HPDE6-E6E7 (cell line): ENCODE data around the gene FXYD1.
"Not testable (repeated sequence)": the region's sequence is repeated elsewhere in the genome, so short reads cannot be mapped to it uniquely, and the experiment has no call there.

Source experiments
- DNase-seq: peaks from one replicate; pipeline ENCODE4 v3.0.0; 2011; ENCODE audit warnings: missing footprints; ENCODE audit errors: extremely low spot score

Gene FXYD1

GRCh38 chr19:35138305-35138892 is at the start of gene FXYD1:
TSS of gene FXYD1 (plus strand) at chr19:35138824. CDS start at chr19:35140080, 1,256 bp downstream.
- no peak for DNase-seq

DNA sequence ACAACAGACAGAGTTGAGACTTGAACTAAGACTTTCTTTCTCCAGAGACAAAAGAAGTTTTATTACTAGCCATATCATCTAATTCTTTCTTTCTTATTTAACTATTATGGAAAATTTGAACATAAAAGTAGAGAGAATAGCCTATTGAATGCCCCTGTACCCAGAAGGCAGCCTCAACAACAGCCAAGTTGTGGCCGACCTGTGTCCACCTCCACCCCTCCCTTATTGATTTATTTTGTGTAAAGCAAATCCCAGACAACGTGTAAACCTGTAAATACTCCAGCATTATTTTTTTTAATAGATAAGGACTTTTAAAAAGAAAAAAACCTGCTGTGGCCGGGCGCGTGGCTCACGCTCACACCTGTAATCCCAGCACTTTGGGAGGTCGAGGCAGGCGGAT is 49.1 kb upstream of the FXYD1 start:
- no peak for DNase-seq

DNA sequence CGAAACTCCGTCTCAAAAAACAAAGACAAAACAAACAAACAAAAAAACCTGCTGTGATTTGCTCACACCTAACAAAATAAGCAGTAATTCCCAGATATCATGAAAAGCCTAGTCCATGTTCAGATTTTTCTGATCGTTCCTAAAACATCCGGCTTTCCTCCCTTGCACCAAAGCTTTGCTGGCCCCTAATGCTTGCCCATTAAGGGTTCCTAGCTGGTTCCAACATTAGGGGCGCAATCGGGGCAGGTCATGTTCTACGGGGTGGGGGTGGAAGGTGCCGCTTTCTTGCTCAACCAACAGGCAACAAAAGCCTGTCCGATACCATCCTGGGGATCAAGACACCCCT is 48.5 kb upstream of the FXYD1 start:
- DNase-seq = no peak

GRCh38 chr19:35090506-35091214 is 48.0 kb upstream of the FXYD1 start:
- peak; percentile 57 for DNase-seq

DNA sequence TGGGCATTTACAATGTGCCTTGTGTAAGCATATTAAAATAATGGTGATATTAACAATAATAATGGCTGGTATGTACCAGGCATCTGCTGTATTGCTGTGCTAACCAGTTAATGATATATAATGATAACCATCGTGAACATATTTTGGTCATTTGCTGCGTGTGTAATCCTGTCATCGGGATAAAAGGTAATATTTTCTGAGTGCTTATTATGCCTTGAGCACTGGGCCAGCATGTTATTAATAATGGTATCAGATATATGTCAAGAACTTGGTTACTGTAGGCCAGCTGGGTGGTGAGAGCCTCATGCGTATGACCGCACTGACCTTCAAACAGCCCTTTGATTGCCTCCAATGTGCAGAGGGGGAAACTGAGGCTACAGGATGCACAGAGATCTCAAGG is 45.2 kb upstream of the FXYD1 start:
- no peak for DNase-seq

DNA sequence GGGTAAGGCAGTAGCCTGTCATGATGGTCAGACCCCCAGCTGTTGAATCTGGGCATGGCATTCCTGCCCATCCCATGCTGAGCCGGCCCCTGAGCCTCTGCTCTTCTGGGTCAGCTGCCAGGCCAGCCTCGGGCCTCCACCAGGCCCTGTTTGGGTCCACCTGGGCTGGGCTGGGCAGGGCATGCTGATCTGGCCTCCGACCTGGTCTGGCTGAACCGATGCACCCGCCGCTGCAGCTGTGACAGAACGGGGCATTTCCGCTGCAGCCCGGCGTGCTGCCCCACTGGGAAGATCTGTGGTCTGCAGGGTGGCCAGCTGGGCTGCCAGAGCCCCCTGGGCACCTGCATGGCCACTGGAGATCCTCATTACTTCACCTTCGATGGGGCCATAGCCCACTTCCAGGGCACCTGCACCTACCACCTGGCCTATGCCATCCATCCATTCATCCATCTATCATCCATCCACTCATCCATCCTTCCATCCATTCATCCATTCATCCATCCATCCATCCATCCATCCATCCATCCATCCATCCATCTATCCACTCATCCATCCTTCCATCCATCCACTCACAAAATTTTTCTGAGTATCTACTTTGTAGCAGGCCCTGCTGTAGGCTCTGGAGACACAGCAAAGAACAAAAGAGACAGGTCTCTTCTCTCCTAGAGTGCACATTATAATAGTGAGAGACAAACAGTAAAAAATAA is 44.5 kb upstream of the FXYD1 start:
- DNase-seq = no peak

- DNase-seq = no peak
Measured at GRCh38 chr19:35094656-35095055, 44.0 kb upstream of the FXYD1 start.

GRCh38 chr19:35095667-35096368 is 42.8 kb upstream of the FXYD1 start:
- DNase-seq = peak; percentile 73

GRCh38 chr19:35098413-35099049 is 40.1 kb upstream of the FXYD1 start:
- DNase-seq = peak; percentile 60

DNA sequence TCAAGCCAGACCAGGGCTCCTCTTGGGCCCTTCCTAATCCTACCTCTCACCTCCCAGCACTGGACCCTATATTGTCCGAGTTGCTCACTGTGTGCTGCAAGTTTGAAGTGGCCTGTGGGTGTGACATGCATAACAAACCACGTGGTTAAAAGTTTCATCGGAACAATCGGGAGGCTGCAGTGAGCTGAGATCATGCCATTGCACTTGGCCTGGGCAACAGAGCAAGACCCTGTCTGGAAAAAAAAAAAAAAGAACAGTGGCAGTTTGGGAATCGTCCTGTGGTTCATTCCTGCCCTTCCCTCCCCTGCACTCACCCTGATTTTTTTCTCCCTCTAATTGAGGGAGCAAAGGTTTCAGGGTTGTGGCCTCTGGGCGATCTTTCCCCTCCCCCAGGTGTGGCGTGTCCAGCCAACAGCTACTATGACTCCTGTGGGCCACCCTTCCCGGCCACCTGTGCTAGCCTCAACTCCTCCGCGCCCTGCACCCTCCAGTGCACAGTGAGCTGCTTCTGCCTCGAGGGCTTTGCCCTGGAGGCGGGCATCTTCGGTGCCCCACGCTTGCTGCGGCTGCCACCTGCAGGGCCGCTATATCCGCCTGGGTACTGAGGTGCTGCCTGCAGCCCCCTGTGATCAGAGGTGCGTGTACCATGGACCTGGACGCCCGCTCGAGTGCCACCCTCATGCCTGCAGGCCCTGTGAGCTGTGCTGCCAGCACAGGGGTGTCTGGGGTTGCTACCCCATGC is 39.3 kb upstream of the FXYD1 start:
- DNase-seq = no peak

DNA sequence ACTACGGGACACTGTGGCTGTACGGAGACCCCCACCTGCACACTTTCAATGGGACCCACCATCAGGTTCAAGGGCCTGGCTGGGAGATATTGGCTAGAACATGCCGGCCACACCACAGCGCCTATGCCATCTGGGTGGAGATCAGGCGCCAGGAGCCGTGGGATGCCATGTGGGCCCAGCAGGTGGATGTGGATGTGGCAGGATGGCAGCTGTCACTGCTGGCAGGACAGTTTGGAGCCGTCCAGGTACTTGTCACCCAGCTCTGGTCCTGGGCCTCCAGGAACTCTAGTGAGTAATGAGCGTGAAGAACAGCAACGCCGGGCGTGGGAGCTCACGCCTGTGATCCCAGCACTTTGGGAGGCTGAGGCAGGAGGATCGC is 38.7 kb upstream of the FXYD1 start:
- no peak for DNase-seq

GRCh38 chr19:35100588-35101533 is 37.8 kb upstream of the FXYD1 start:
- no peak for DNase-seq

DNA sequence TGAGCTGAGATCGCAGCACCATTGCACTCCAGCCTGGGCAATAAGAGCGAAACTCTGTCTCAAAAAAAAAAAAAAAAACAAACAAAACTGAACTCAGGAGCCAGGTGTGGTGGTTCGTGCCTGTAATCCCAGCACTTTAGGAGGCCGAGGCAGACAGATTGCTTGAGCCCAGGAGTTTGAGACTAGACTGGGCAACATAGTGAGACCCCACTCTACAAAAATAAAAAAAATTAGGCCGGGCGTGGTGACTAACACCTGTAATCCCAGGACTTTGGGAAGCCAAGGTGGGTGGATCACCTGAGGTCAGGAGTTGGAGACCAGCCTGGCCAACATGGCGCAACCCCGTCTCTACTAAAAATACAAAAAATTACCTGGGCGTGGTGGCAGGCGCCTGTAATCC is 36.7 kb upstream of the FXYD1 start:
- DNase-seq = not testable (repeated sequence)

DNA sequence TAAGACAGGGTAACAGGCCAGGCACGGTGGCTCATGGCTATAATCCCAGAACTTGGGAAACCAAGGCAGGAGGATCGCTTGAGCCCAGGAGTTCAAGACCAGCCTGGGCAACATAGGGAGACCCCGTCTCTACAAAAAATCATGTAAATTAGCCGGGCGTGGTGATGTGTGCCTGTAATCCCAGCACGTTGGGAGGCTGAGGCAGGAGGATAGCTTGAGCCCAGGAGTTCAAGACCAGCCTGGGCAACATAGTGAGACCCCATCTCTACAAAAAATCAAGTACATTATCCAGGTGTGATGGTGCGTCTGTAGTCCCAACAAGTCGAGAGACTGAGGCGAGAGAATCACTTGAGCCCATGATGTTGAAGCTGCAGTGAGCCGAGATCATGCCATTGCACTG is 35.0 kb upstream of the FXYD1 start:
- DNase-seq = not testable (repeated sequence)

GRCh38 chr19:35104361-35104760 is 34.3 kb upstream of the FXYD1 start:
- DNase-seq = no peak

GRCh38 chr19:35105047-35105410 is 33.6 kb upstream of the FXYD1 start:
- no peak for DNase-seq

DNA sequence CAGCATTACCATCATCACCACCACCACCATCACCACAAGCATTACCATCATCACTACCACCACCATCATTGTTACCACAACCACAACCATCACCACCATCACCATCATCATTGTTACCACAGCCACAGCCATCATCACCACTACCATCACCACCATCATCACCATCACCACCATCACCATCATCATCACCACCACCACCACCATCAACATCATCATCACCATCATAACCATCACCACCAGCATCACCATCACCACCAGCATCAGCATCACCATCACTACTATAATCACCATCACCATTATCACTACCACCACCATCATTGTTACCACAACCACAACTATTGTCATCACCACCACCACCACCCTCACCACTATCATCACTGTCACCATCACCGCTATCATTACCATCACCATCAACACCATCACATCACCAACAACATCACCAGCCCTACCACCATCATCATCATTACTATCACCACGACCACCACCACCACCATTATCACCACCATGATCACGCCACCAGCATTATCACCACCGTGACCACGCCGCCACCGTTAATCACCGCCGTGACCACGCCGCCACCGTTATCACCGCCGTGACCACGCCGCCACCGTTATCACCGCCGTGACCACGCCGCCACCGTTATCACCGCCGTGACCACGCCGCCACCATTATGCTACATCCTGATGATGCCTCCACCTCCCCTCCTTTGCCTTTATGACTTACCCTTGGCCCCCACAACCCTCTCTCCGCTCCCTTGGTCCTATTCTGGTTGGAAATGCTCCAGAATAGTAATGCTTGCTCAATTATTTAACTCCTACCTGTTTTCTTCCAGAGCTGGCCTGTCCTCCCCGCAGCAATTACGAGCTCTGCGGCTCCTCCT is 33.0 kb upstream of the FXYD1 start:
- DNase-seq = no peak

GRCh38 chr19:35106291-35106583 is 32.4 kb upstream of the FXYD1 start:
- no peak for DNase-seq

- DNase-seq = no peak
Measured at GRCh38 chr19:35106898-35107541, 31.6 kb upstream of the FXYD1 start.
